ENCODE measurements around the gene OSBPL9. TPM values are rescaled to one million over a fixed set of nuclear protein-coding genes. Genes with fewer than 3 reads are reported as not detected.

OSBPL9 gene
- total RNA-seq, 1 donor from 2014 or later, result 72.2 TPM

DNA sequence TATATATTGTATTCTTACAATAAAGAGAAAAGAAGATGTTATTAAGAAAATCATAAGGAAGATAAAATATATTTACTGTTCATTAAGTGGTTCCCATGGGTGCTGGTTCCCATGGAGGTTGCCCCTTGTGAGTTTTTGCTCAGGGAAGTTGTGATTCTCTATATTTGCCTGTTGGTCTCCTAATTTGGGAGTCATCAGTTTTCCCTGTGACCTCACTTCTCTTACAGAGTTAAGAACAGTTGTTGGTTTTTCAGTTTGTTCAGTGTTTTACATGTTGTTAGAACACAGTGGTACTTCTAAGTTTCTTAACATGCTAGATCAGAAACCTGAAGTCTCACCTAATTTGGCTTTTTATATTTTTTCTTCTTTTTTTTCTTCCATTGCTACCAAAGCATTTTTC is 109.2 kb downstream of the OSBPL9 start:
- Histone ChIP-seq H3K36me3 (no peaks in the 10 kb centered on the region), H3K27me3 (no peaks in the 10 kb centered on the region), H3K9me3 (no peaks in the 10 kb centered on the region), H3K27ac (no peak overlapping the region), H3K4me1 (peaks cover 30% of the 10 kb centered on the region), H3K4me3 (no peak overlapping the region)
- TF ChIP-seq, protein P1, sequence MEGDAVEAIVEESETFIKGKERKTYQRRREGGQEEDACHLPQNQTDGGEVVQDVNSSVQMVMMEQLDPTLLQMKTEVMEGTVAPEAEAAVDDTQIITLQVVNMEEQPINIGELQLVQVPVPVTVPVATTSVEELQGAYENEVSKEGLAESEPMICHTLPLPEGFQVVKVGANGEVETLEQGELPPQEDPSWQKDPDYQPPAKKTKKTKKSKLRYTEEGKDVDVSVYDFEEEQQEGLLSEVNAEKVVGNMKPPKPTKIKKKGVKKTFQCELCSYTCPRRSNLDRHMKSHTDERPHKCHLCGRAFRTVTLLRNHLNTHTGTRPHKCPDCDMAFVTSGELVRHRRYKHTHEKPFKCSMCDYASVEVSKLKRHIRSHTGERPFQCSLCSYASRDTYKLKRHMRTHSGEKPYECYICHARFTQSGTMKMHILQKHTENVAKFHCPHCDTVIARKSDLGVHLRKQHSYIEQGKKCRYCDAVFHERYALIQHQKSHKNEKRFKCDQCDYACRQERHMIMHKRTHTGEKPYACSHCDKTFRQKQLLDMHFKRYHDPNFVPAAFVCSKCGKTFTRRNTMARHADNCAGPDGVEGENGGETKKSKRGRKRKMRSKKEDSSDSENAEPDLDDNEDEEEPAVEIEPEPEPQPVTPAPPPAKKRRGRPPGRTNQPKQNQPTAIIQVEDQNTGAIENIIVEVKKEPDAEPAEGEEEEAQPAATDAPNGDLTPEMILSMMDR (IDR thresholded peaks at IDR 0.05), result no peak
- no peak for TF ChIP-seq POLR2A (IDR thresholded peaks at IDR 0.05)
- TF ChIP-seq POLR2AphosphoS5 (IDR thresholded peaks at IDR 0.05; ENCODE audit: insufficient read depth in 1 of 2, low read depth in 1 of 2), result no peak
- DNase-seq (ENCODE audit: extremely low spot score in 2 of 2), result no peak
- intact Hi-C loops (cut with DNase I), result no loop called here

- no peaks in the 10 kb centered on the region for H3K27me3 ChIP-seq
- TF ChIP-seq POLR2A (IDR thresholded peaks at IDR 0.05), result no peak
- TF ChIP-seq, protein P1 (IDR thresholded peaks at IDR 0.05), result no peak
- H3K4me3 ChIP-seq, result no peak overlapping the region
- DNase-seq (ENCODE audit: extremely low spot score in 2 of 2), result no peak
- intact Hi-C loops (cut with DNase I), result no loop called here
- no peaks in the 10 kb centered on the region for H3K36me3 ChIP-seq
- H3K9me3 ChIP-seq, result no peaks in the 10 kb centered on the region
- H3K27ac ChIP-seq, result no peak overlapping the region
- H3K4me1 ChIP-seq, result peaks cover 36% of the 10 kb centered on the region
These were observed 109.8 kb downstream of the OSBPL9 start for GRCh38 chr1:51726544-51727225.

DNA sequence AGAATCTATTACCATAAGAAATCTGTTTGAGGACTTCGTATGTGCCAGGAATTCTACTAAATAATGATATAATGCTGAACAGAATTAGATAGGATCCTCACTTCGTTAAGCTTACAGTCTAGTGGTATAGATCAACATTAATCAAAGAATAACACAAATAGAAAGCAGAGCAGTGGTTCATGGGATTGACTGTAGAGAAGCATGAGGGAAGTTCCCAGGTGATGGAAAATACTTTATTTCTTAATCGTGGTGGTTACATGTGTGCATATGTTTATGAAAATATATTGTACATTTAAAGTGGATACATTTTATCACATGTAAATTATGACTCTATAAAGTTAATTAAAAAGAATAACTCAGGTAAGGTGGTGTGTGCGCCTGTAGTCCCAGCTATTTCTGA is 110.5 kb downstream of the OSBPL9 start:
- no peaks in the 10 kb centered on the region for H3K9me3 ChIP-seq
- no peak overlapping the region for H3K4me3 ChIP-seq
- DNase-seq (ENCODE audit: extremely low spot score in 2 of 2), result no peak
- no peak for TF ChIP-seq POLR2A (IDR thresholded peaks at IDR 0.05)
- TF ChIP-seq POLR2AphosphoS5 (IDR thresholded peaks at IDR 0.05; ENCODE audit: insufficient read depth in 1 of 2, low read depth in 1 of 2), result no peak
- TF ChIP-seq, protein P1 (IDR thresholded peaks at IDR 0.05), result no peak
- H3K4me1 ChIP-seq, result peaks cover 43% of the 10 kb centered on the region
- H3K27ac ChIP-seq, result no peak overlapping the region
- H3K36me3 ChIP-seq, result no peaks in the 10 kb centered on the region
- intact Hi-C loops (cut with DNase I), result no loop called here
- H3K27me3 ChIP-seq, result no peaks in the 10 kb centered on the region

- Histone ChIP-seq H3K27me3 (no peaks in the 10 kb centered on the region), H3K36me3 (no peaks in the 10 kb centered on the region), H3K27ac (peak overlapping the region; percentile 87), H3K9me3 (no peaks in the 10 kb centered on the region), H3K4me1 (peaks cover 56% of the 10 kb centered on the region), H3K4me3 (peak overlapping the region; percentile 68 to 85)
- intact Hi-C loops (cut with DNase I), result no loop called here
- no peak for DNase-seq (ENCODE audit: extremely low spot score in 2 of 2)
- TF ChIP-seq POLR2A (IDR thresholded peaks at IDR 0.05), result no peak
- TF ChIP-seq, protein P1 (IDR thresholded peaks at IDR 0.05), result no peak
- TF ChIP-seq POLR2AphosphoS5 (IDR thresholded peaks at IDR 0.05; ENCODE audit: insufficient read depth in 1 of 2, low read depth in 1 of 2), result no peak
These were observed 111.8 kb downstream of the OSBPL9 start for GRCh38 chr1:51728611-51729155.

DNA sequence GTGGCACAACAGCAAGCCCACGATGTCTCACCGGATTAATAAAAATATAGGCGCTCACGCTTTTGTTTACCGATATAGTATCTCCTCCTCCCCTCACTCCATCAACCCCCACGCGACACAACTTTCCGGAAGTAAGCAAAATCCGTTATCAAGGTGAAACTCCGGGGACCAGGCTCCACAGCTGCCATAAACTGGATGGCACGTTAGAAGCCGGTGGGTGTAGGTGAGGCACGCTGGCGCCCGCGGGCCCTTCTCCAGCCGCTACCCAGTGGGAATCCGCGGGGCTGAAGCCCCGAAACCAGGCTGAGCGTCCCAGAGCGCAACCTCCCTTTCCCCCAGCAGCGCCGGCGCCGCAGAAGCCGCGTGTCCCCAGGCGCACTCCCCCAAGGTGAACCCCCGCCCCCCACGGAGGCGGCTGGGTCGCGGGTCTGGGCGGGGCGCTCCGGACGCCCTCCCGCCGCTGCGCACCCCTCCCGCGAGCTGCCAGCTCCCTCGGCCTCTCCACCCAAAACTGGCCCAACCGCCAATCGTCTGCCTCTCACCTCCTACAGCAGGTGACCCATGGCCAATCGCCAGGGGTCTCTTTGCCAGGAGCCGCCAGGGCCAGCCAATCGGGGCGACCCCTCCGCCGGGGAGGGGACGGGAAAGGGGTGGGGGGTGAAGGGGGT is 112.4 kb downstream of the OSBPL9 start:
- peak overlapping the region; percentile 68 to 85 for H3K4me3 ChIP-seq
- intact Hi-C loops (cut with DNase I), result no loop called here
- TF ChIP-seq, protein P1 (IDR thresholded peaks at IDR 0.05), result no peak
- TF ChIP-seq POLR2A (IDR thresholded peaks at IDR 0.05) (no peak), POLR2AphosphoS5 (IDR thresholded peaks at IDR 0.05; ENCODE audit: insufficient read depth in 1 of 2, low read depth in 1 of 2) (no peak)
- no peaks in the 10 kb centered on the region for H3K27me3 ChIP-seq
- H3K36me3 ChIP-seq, result no peaks in the 10 kb centered on the region
- H3K4me1 ChIP-seq, result peaks cover 63% of the 10 kb centered on the region
- H3K9me3 ChIP-seq, result no peaks in the 10 kb centered on the region
- no peak for DNase-seq (ENCODE audit: extremely low spot score in 2 of 2)
- H3K27ac ChIP-seq, result peak overlapping the region; percentile 87
